A549 (cell line): Measurements from ENCODE around the gene SLFN5. TPM values are rescaled to one million over a fixed set of nuclear protein-coding genes. Genes with fewer than 3 reads are reported as not detected.
A peak's percentile ranks its signal among the peaks of the same experiment; 100 is the strongest.

ENCODE experiments used
- ATAC-seq, 2 experiments: fragments of 200-7000 bp in 1 of 2; fragments of >200 bp in 1 of 2; cut with Nextera tagmentation in 1 of 2; cut with Tn5 transposase in 1 of 2; 3 replicates each; pipeline versions ENCODE4 v1.8.0 to v1.9.1; 2018 to 2020; ENCODE audit warnings: mild to moderate bottlenecking in 1 of 2, moderate library complexity in 1 of 2
- CTCF ChIA-PET: fragments of 300-600 bp; sonication (Branson Sonifier 250); formaldehyde crosslinking; extraction: SDS; loops from one replicate; lab custom pipeline; 2021; ENCODE audit warnings: antibody characterized with exemption, inconsistent platforms; lab: Yijun Ruan, JAX
- POLR2A ChIA-PET: fragments of 350-600 bp; formaldehyde crosslinking; extraction: SDS; loops from one replicate; lab custom pipeline; 2021; ENCODE audit warnings: antibody characterized with exemption, inconsistent platforms; lab: Yijun Ruan, JAX
- DNase-seq, 2 experiments: peaks; one replicate each; pipeline versions ENCODE4 v3.0.0 to v3.0.0-alpha.2; 2011 to 2016; ENCODE audit warnings: low read depth in 1 of 2, low spot score in 1 of 2
- FAIRE-seq: peaks from 2 replicates; lab custom pipeline; 2011; peaks lifted over from hg19 to GRCh38; lab: Jason Lieb, UNC
- H3K27ac ChIP-seq, 2 experiments: fragments of >200 bp; sonication (Bioruptor Twin); formaldehyde crosslinking; 3 replicates each; pipeline ENCODE4 v1.5.1; 2016 to 2017
- H3K4me1 ChIP-seq: fragments of >200 bp; sonication (Bioruptor Twin); formaldehyde crosslinking; 3 replicates; pipeline ENCODE4 v1.6.1; 2016
- H3K4me2 ChIP-seq: fragments of >200 bp; sonication (Bioruptor Twin); formaldehyde crosslinking; 3 replicates; pipeline ENCODE4 v1.6.1; 2016
- H3K4me3 ChIP-seq: fragments of >200 bp; sonication (Bioruptor Twin); formaldehyde crosslinking; 3 replicates; pipeline ENCODE4 v1.5.1; 2016
- H3K9me3 ChIP-seq: fragments of >200 bp; sonication (Bioruptor Twin); formaldehyde crosslinking; 3 replicates; pipeline ENCODE4 v1.6.1; 2016
- ATOH8 ChIP-seq: fragments of 250-450 bp; sonication (Bioruptor Pico); IDR thresholded peaks from 2 replicates; pipeline ENCODE4 v1.5.0; 2020; ENCODE audit warnings: low read depth, mild to moderate bottlenecking, moderate library complexity
- BCL3 ChIP-seq: fragments of >200 bp; sonication (Bioruptor Twin); formaldehyde crosslinking; IDR thresholded peaks from 3 replicates; pipeline ENCODE4 v1.6.1; 2016
- BHLHE40 ChIP-seq: IDR thresholded peaks from 2 replicates; pipeline ENCODE4 v1.6.1; 2012; ENCODE audit warnings: low read depth, low read length, inconsistent platforms
- CHD4 ChIP-seq: fragments of 200-600 bp; sonication (generic); IDR thresholded peaks from 2 replicates; pipeline ENCODE4 v1.6.1; 2016; ENCODE audit warnings: antibody characterized with exemption, mild to moderate bottlenecking, borderline replicate concordance
- CTCF ChIP-seq: fragments of >200 bp; sonication (Bioruptor Twin); formaldehyde crosslinking; IDR thresholded peaks from 3 replicates; pipeline ENCODE4 v1.5.1; 2016
- EHMT2 ChIP-seq: fragments of 200-600 bp; sonication (generic); IDR thresholded peaks from 2 replicates; pipeline ENCODE4 v1.6.1; 2016; ENCODE audit warnings: antibody characterized with exemption, low read depth, mild to moderate bottlenecking, moderate library complexity
- FOSB ChIP-seq: fragments of 250-450 bp; sonication (Bioruptor Pico); IDR thresholded peaks from 2 replicates; pipeline ENCODE4 v1.5.0; 2020; ENCODE audit warnings: mild to moderate bottlenecking, moderate library complexity
- HEYL ChIP-seq: fragments of 250-450 bp; sonication (Bioruptor Pico); IDR thresholded peaks from 2 replicates; pipeline ENCODE4 v1.8.0; 2021; ENCODE audit warnings: mild to moderate bottlenecking, moderate library complexity
- HMGXB4 ChIP-seq: fragments of 250-450 bp; sonication (Bioruptor Pico); IDR thresholded peaks from 2 replicates; pipeline ENCODE4 v1.5.0; 2021; ENCODE audit warnings: mild to moderate bottlenecking, moderate library complexity, borderline replicate concordance
- KDM1A ChIP-seq: fragments of 200-600 bp; sonication (generic); IDR thresholded peaks from 2 replicates; pipeline ENCODE4 v1.6.1; 2016; ENCODE audit warnings: low read depth, mild to moderate bottlenecking
- MAFK ChIP-seq: fragments of 450-650 bp; IDR thresholded peaks from 2 replicates; pipeline ENCODE4 v1.6.1; 2014; ENCODE audit not compliant: partially characterized antibody
- MYC ChIP-seq: IDR thresholded peaks from 2 replicates; pipeline ENCODE4 v1.6.1; 2012; ENCODE audit warnings: mild to moderate bottlenecking, inconsistent platforms, low read length, improper control_type of control experiment, borderline replicate concordance
- POLR2AphosphoS2 ChIP-seq: conservative IDR thresholded peaks from 2 replicates; pipeline ENCODE4 v1.6.1; 2012; ENCODE audit warnings: low read length, improper control_type of control experiment, inconsistent platforms
- ZSCAN20 ChIP-seq: fragments of 250-450 bp; sonication (Bioruptor Pico); IDR thresholded peaks from 2 replicates; pipeline ENCODE4 v1.8.0; 2022; ENCODE audit warnings: mild to moderate bottlenecking, moderate library complexity
- WGBS: methylation state at CpG from one replicate; pipeline ENCODE4 v1.1.6; 2017; ENCODE audit errors: missing lambda C conversion rate; 5-methylcytosine and 5-hydroxymethylcytosine counted together
- polyA plus RNA-seq, 4 experiments: library from polyadenylated mRNA; depleted of rRNA in 3 of 4; stranded (reverse); fragments of >200 nt; fragmentation: RNase III in 1 of 4; extraction: RNeasy Plus Mini Kit Qiagen cat#74134 plus additional on column Dnase treatment in 1 of 4; gene quantifications; 2 replicates in 3 of 4; 3 replicates in 1 of 4; pipeline ENCODE4 v1.2.3, GENCODE V29; 2011 to 2017

SLFN5 gene
- polyA plus RNA-seq, 2 of the 4 experiments (the other 2 are of a cell fraction), result 1.9 to 33.1 TPM

- no peak overlapping the region for H3K4me2 ChIP-seq
- FAIRE-seq (peak; percentile 13), ATAC-seq (no peak), DNase-seq (no peak)
- H3K9me3 ChIP-seq, result no peaks in the 10 kb centered on the region
- H3K27ac ChIP-seq, result no peak overlapping the region
- TF ChIP-seq FOSB (CRISPR knock-in tag), result no peak
- no peak for TF ChIP-seq MAFK
- TF ChIP-seq HMGXB4 (CRISPR knock-in tag), result no peak
- no peak for TF ChIP-seq CHD4
- no peaks in the 10 kb centered on the region for H3K4me1 ChIP-seq
- POLR2A ChIA-PET, result no interaction called here
- CTCF ChIA-PET, result interaction anchor here (1.1 kb wide), 1 partner anchor 102 kb away, joined by 3 read pairs; no protein-coding TSS in a partner anchor
- no peak overlapping the region for H3K4me3 ChIP-seq
- 73% methylated on average over 7 of the region's 7 CpGs for whole genome bisulfite sequencing
These were observed 32.1 kb upstream of the SLFN5 start for GRCh38 chr17:35210741-35211140.

GRCh38 chr17:35212668-35213067, 30.2 kb upstream of the SLFN5 start:
- ChIA-PET POLR2A (no interaction called here), CTCF (interaction anchor here (0.9 to 1.6 kb wide), 4 partner anchors 19 to 321 kb away, joined by 3 to 6 read pairs (median 4); no protein-coding TSS in a partner anchor)
- Histone ChIP-seq H3K4me3 (no peak overlapping the region), H3K4me1 (no peaks in the 10 kb centered on the region), H3K9me3 (no peaks in the 10 kb centered on the region), H3K4me2 (no peak overlapping the region), H3K27ac (no peak overlapping the region)
- FAIRE-seq, result no peak
- no peak for ATAC-seq
- DNase-seq, result no peak
- WGBS, result 59% methylated on average over 4 of the region's 4 CpGs
- no peak for TF ChIP-seq ATOH8 (CRISPR knock-in tag)
- TF ChIP-seq FOSB (CRISPR knock-in tag), result no peak
- no peak for TF ChIP-seq EHMT2
- no peak for TF ChIP-seq HEYL (CRISPR knock-in tag)
- no peak for TF ChIP-seq ZSCAN20
- TF ChIP-seq CTCF, result no peak
- TF ChIP-seq MYC, result no peak
- no peak for TF ChIP-seq BHLHE40
- no peak for TF ChIP-seq POLR2AphosphoS2

- no peak overlapping the region for H3K4me2 ChIP-seq
- no peak for FAIRE-seq
- CTCF ChIA-PET, result interaction anchor here (0.9 to 1.6 kb wide), 5 partner anchors 18 to 320 kb away, joined by 3 to 6 read pairs (median 4); no protein-coding TSS in a partner anchor
These were observed 29.4 kb upstream of the SLFN5 start for GRCh38 chr17:35213412-35213940.

More at GRCh38 chr17:35213412-35213940, 29.4 kb upstream of the SLFN5 start:
- Histone ChIP-seq H3K4me3 (no peak overlapping the region), H3K27ac (no peak overlapping the region), H3K4me1 (no peaks in the 10 kb centered on the region)
- ATAC-seq, result no peak
- WGBS, result 61% methylated on average over 5 of the region's 5 CpGs
- DNase-seq, result no peak
- POLR2A ChIA-PET, result interaction anchor here (1.3 kb wide), 1 partner anchor 29 kb away, joined by 4 read pairs; the partner anchor contains the start of gene SLFN5
- no peak for TF ChIP-seq KDM1A
- TF ChIP-seq BCL3, result no peak
- TF ChIP-seq MAFK, result peak; percentile 31
- TF ChIP-seq, all 56 proteins: peak for 1
- H3K9me3 ChIP-seq, result no peaks in the 10 kb centered on the region
